ENCODE data around the gene TRIML1. TPM values are rescaled to one million over a fixed set of nuclear protein-coding genes. Genes with fewer than 3 reads are reported as not detected.

TRIML1 gene
- total and polyA plus RNA-seq, 4 donors = not detected

DNA sequence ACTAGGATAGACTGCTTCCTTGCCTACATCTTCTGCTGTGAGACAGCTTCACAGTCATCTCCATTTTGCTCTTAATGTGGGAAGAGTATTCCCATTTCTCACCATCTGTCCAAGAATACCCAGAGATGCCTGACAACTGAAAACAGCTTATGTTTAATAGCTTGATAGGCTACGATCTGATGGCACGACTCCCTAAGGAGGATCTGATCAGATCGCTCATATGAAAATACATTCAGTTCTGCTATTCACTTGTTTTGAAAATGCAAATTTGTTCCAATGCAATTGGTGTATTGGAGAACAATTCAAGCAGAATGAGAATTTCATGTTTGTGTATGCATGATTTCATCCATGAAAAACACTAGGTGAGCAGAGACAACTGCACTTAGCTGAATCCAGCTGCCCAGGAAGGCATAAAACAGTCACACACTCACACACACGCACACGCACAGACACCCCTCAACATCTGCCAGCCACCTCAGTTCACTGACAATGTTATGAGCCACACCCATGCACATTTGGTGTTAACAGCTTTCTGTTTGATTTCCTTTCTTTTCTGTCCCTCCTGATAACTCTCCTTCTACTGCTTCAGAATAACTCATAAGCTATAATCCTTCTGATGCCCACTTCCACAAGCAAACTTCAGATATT is 29.6 kb downstream of the TRIML1 start:
- WGBS, 2 donors = 77 to 85% methylated on average over 5 of the region's 5 CpGs
- ATAC-seq (ENCODE audit: insufficient read depth, low FRiP score) = no peak
- Histone ChIP-seq H3K4me1 (ENCODE audit: control insufficient read depth in 5 of 5, insufficient read depth in 5 of 5, low read length in 5 of 5) (no peaks in the 10 kb centered on the region), H3K36me3 (ENCODE audit: control insufficient read depth in 4 of 4, insufficient read depth in 4 of 4, low read length in 4 of 4) (no peaks in the 10 kb centered on the region), H3K9me3 (ENCODE audit: control insufficient read depth in 4 of 4, insufficient read depth in 3 of 4, low read length in 3 of 4) (peaks cover 0 to 2% (median 0%) of the 10 kb centered on the region in 4 donors), H3K27me3 (ENCODE audit: control insufficient read depth in 3 of 3, insufficient read depth in 3 of 3, low read length in 2 of 3) (no peaks in the 10 kb centered on the region), H3K4me3 (no peak overlapping the region), H3K27ac (ENCODE audit: low read depth in 1 of 2, low read length in 1 of 2) (no peak overlapping the region), H3K9ac (ENCODE audit: insufficient read depth in 1 of 2, low read length in 2 of 2) (no peak overlapping the region)
- no peak for DNase-seq
- TF ChIP-seq CTCF (IDR thresholded peaks at IDR 0.05; ENCODE audit: control extremely low read depth, extremely low read depth) = no peak

- WGBS, 2 donors = 86 to 94% methylated on average over 2 of the region's 2 CpGs
- no peak for TF ChIP-seq CTCF (IDR thresholded peaks at IDR 0.05; ENCODE audit: control extremely low read depth, extremely low read depth)
- Histone ChIP-seq H3K4me1 (ENCODE audit: control insufficient read depth in 5 of 5, insufficient read depth in 5 of 5, low read length in 5 of 5) (no peaks in the 10 kb centered on the region), H3K36me3 (ENCODE audit: control insufficient read depth in 4 of 4, insufficient read depth in 4 of 4, low read length in 4 of 4) (no peaks in the 10 kb centered on the region), H3K9me3 (ENCODE audit: control insufficient read depth in 4 of 4, insufficient read depth in 3 of 4, low read length in 3 of 4) (peaks cover 0 to 2% (median 0%) of the 10 kb centered on the region in 4 donors), H3K27ac (ENCODE audit: low read depth in 1 of 2, low read length in 1 of 2) (no peak overlapping the region), H3K4me3 (no peak overlapping the region), H3K27me3 (ENCODE audit: control insufficient read depth in 3 of 3, insufficient read depth in 3 of 3, low read length in 2 of 3) (no peaks in the 10 kb centered on the region), H3K9ac (ENCODE audit: insufficient read depth in 1 of 2, low read length in 2 of 2) (no peak overlapping the region)
- no peak for DNase-seq
- no peak for ATAC-seq (ENCODE audit: insufficient read depth, low FRiP score)
Observed at GRCh38 chr4:188171551-188171950, 32.3 kb downstream of the TRIML1 start.

GRCh38 chr4:188175288-188175687 is 36.0 kb downstream of the TRIML1 start:
- 90 to 92% methylated on average over 6 of the region's 6 CpGs for WGBS, 2 donors
- H3K4me3 ChIP-seq = no peak overlapping the region
- TF ChIP-seq CTCF (IDR thresholded peaks at IDR 0.05; ENCODE audit: control extremely low read depth, extremely low read depth) = no peak
- H3K36me3 ChIP-seq (ENCODE audit: control insufficient read depth in 4 of 4, insufficient read depth in 4 of 4, low read length in 4 of 4) = no peaks in the 10 kb centered on the region
- H3K9me3 ChIP-seq (ENCODE audit: control insufficient read depth in 4 of 4, insufficient read depth in 3 of 4, low read length in 3 of 4) = peaks cover 0 to 6% (median 0%) of the 10 kb centered on the region in 4 donors
- H3K27me3 ChIP-seq (ENCODE audit: control insufficient read depth in 3 of 3, insufficient read depth in 3 of 3, low read length in 2 of 3) = no peaks in the 10 kb centered on the region
- no peak for ATAC-seq (ENCODE audit: insufficient read depth, low FRiP score)
- H3K27ac ChIP-seq (ENCODE audit: low read depth in 1 of 2, low read length in 1 of 2) = no peak overlapping the region
- no peaks in the 10 kb centered on the region for H3K4me1 ChIP-seq (ENCODE audit: control insufficient read depth in 5 of 5, insufficient read depth in 5 of 5, low read length in 5 of 5)
- no peak overlapping the region for H3K9ac ChIP-seq (ENCODE audit: insufficient read depth in 1 of 2, low read length in 2 of 2)
- no peak for DNase-seq

Data from lung (tissue), 12 donors.